ENCODE measurements around the gene LTBP3. TPM values are rescaled to one million over a fixed set of nuclear protein-coding genes. Genes with fewer than 3 reads are reported as not detected.

The LTBP3 gene
- total RNA-seq, 1 experiment from 2014 or later = 10.6 TPM

DNA sequence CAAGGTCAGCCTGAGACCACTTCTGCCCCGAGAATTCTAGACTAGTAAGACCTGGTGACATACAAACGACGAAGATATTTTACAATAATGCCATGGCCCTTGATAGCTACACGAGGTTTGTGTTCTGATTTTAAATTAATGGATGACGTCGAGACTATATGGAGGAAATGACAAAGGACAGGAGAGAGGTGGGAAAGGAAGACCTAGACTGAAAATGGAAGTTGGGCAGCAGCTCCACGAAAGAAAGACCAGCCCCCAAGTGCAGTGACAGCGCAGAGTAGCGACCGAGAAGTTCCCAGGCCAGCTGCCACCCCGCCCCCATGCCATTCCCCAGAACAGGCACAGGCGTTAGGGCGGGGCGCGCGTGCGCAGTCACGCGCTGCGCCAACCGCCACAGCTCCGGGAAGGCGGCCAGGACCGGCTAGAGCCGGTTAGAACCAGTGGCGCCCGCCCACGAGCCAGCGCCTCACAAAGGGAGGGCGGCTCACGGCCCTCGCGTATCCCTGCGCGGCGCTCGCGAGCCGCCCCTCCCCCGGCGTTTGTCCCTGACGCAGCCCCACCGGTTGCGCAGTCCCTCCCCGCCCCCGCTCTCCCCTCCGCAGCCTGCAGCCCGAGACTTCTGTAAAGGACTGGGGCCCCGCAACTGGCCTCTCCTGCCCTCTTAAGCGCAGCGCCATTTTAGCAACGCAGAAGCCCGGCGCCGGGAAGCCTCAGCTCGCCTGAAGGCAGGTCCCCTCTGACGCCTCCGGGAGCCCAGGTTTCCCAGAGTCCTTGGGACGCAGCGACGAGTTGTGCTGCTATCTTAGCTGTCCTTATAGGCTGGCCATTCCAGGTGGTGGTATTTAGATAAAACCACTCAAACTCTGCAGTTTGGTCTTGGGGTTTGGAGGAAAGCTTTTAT is 60.8 kb downstream of the LTBP3 start:
- Mint-ChIP-seq H3K27ac (peak overlapping the region; percentile 69 to 98 (median 72)), H3K4me3 (peak overlapping the region; percentile 46 to 71), H3K4me1 (peaks cover 35 to 47% of the 10 kb centered on the region in 2 experiments), H3K36me3 (ENCODE audit: insufficient read depth in 1 of 3, low read depth in 3 of 3) (no peaks in the 10 kb centered on the region; a peak in 1 of 7 replicates), H3K27me3 (ENCODE audit: low read depth) (no peaks in the 10 kb centered on the region), H3K9me3 (peaks cover 0 to 2% of the 10 kb centered on the region in 2 experiments; a peak in 3 of 5 replicates)
- H3K56ac ChIP-seq (ENCODE audit: insufficient read length, low read depth, low read length) = peak overlapping the region; percentile 75
- H4K20me1 ChIP-seq (ENCODE audit: control insufficient read depth, insufficient read depth, insufficient read length) = no peaks in the 10 kb centered on the region
- peak overlapping the region; percentile 72 for H3K23ac ChIP-seq (ENCODE audit: insufficient read length, low read depth, low read length)
- no peaks in the 10 kb centered on the region for H3K9me3 ChIP-seq (ENCODE audit: control insufficient read depth, low read depth, low read length)
- no CpG with 5 or more reads among the region's 61 CpGs for WGBS (ENCODE audit: extremely low coverage, insufficient read length, low lambda C conversion rate)
- peak overlapping the region; percentile 99 for H3K14ac ChIP-seq (ENCODE audit: insufficient read depth, low read length)
- TF ChIP-seq, protein P1, sequence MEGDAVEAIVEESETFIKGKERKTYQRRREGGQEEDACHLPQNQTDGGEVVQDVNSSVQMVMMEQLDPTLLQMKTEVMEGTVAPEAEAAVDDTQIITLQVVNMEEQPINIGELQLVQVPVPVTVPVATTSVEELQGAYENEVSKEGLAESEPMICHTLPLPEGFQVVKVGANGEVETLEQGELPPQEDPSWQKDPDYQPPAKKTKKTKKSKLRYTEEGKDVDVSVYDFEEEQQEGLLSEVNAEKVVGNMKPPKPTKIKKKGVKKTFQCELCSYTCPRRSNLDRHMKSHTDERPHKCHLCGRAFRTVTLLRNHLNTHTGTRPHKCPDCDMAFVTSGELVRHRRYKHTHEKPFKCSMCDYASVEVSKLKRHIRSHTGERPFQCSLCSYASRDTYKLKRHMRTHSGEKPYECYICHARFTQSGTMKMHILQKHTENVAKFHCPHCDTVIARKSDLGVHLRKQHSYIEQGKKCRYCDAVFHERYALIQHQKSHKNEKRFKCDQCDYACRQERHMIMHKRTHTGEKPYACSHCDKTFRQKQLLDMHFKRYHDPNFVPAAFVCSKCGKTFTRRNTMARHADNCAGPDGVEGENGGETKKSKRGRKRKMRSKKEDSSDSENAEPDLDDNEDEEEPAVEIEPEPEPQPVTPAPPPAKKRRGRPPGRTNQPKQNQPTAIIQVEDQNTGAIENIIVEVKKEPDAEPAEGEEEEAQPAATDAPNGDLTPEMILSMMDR (conservative IDR thresholded peaks at IDR 0.05) = no peak
- H3T11ph ChIP-seq (ENCODE audit: low read length) = peak overlapping the region; percentile 76
- H4K5ac ChIP-seq (ENCODE audit: insufficient read length, low read depth, low read length) = peak overlapping the region; percentile 95
- DNase-seq = peak; percentile 99
- no peak overlapping the region for H2AFZ ChIP-seq (ENCODE audit: low read length)
- peaks cover 8% of the 10 kb centered on the region; the same call in 1 of the 2 replicates for H3K4me1 ChIP-seq (ENCODE audit: insufficient read depth, low read length)
- H3K79me2 ChIP-seq (ENCODE audit: insufficient read depth, low read length) = peaks cover 26% of the 10 kb centered on the region
- H3K18ac ChIP-seq (ENCODE audit: insufficient read length, low read depth, low read length) = peak overlapping the region; percentile 96
- peak overlapping the region; percentile 100 for H3K9ac ChIP-seq (ENCODE audit: extremely low read depth, insufficient read length, low read length)
- peak overlapping the region; percentile 88 for H3K4me2 ChIP-seq (ENCODE audit: insufficient read depth, insufficient read length, low read length)
- H4K91ac ChIP-seq (ENCODE audit: insufficient read length, low read depth, low read length) = peak overlapping the region; percentile 96
- H2AK5ac ChIP-seq (ENCODE audit: insufficient read length, low read length) = peak overlapping the region; percentile 96
- H3K79me1 ChIP-seq (ENCODE audit: insufficient read depth, low read depth, low read length, poor library complexity, severe bottlenecking) = no peaks in the 10 kb centered on the region
- no peak overlapping the region for H2BK20ac ChIP-seq (ENCODE audit: low read depth, low read length, poor library complexity, severe bottlenecking)
- H3K4ac ChIP-seq (ENCODE audit: low read depth, low read length) = peak overlapping the region; percentile 75
- H3K23me2 ChIP-seq (ENCODE audit: insufficient read length, low read depth, low read length, poor library complexity, severe bottlenecking) = peaks cover 24% of the 10 kb centered on the region
- no peak overlapping the region for H4K8ac ChIP-seq (replicated peaks; ENCODE audit: insufficient read length, low read depth, low read length)
- H2BK15ac ChIP-seq (ENCODE audit: low read depth, low read length) = no peak overlapping the region
- no peaks in the 10 kb centered on the region for H3K27me3 ChIP-seq (ENCODE audit: insufficient read depth, low read length)
- H2BK120ac ChIP-seq (ENCODE audit: low read depth, low read length, poor library complexity, severe bottlenecking) = peak overlapping the region; percentile 11
- peak overlapping the region; percentile 53 for H2BK12ac ChIP-seq (ENCODE audit: insufficient read length, low read depth, low read length)
- H3K27ac ChIP-seq (ENCODE audit: insufficient read length, low read depth, low read length) = peak overlapping the region; percentile 100
- H2BK5ac ChIP-seq (ENCODE audit: insufficient read length, low read length) = peak overlapping the region; percentile 99

All from H9 (cell line).